ENCODE data around the gene KCNJ14.

GRCh38 chr19:48513289-48514122, 58.1 kb downstream of the KCNJ14 start:
- no peak for TF ChIP-seq CTCF (IDR thresholded peaks at IDR 0.05 in 4 of 5, conservative IDR thresholded peaks at IDR 0.05 in 1 of 5)
- no peak for TF ChIP-seq POLR2A (IDR thresholded peaks at IDR 0.05)
